NCI-H2029 treated with DMSO at 0.1 percent for 48 hours (cell line): ENCODE measurements around the gene ALKBH5.
"Not testable (repeated sequence)": the region's sequence is repeated elsewhere in the genome, so short reads cannot be mapped to it uniquely, and the experiment has no call there.

ENCODE experiments used
- DNase-seq: peaks from one replicate; lab custom pipeline; 2025; lab: John Stamatoyannopoulos, UW

The ALKBH5 gene

DNA sequence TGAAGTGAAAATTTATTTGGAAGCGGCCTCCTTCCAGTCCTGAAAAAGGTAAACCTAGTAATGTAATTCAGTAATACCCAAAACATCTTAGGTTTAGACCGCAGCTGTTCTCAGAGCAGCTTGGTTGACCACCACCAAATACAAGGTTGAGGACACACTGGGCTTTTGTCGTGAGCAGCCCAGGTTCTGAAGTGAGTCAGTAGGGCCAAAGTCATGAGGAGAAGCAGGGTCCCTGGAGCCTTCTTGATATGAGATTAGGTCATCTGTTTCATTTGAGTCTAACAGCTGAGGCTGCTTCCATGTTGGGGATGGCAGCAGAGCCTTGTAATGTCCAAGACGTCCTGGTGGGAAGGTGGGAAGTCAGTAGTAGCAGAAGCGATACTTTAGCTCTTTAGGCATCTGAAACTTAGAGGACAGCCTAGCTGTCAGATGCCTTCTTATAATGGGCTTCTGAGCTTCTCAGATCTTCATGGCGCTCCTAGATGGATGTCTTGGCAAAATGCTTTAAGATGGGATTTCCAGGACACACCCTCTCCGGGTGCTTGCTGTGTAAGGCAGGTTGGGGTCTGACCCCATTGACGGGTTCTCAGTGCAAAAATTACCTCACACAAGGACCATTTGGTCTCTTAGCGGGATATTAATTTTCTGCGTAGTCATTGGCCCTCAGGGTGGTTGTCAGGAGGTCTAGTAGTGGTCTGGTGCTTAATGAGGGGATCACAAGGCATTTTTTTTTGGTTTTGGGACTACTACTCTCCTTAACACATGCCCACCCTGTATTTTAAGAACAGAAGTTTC, 2.4 kb downstream of the ALKBH5 start:
- DNase-seq: no peak

DNA sequence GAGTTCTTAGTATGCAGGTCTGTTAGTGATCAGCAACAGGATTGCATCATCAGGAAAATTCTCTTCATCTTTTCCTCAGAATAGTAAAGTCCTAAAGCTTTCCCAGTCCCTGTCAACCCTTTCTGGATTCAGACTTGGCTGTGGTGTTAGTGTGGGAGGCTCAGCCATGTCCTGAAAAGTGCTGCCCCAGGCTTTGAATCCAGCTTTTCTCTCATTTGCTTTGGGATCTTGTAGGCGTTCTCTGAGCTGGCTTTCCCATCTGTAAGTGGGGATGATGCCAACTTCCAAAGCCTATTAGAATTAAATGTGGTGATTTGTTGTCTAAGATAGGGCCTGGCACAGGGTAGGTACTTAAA, 3.0 kb downstream of the ALKBH5 start:
- no peak for DNase-seq

DNA sequence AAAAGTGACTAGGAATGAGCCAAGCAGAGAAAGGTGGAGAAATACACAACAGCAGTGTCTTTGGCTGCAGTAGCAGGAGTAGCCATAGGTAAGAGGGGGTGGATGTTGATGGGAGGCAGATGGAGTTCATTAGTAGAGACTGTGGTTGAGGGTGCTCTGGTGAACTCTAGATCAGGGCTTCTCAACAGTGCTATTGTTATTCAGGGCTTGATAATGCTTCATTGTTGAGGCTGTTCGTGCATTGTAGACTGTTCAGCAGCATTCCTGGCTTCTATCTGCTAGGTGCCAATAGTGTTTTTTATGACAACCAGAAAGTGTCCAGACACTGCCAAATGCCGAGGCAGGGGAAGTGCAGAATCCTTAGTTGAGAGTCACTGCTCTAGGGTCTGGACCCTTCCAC, 3.6 kb downstream of the ALKBH5 start:
- no peak for DNase-seq

DNA sequence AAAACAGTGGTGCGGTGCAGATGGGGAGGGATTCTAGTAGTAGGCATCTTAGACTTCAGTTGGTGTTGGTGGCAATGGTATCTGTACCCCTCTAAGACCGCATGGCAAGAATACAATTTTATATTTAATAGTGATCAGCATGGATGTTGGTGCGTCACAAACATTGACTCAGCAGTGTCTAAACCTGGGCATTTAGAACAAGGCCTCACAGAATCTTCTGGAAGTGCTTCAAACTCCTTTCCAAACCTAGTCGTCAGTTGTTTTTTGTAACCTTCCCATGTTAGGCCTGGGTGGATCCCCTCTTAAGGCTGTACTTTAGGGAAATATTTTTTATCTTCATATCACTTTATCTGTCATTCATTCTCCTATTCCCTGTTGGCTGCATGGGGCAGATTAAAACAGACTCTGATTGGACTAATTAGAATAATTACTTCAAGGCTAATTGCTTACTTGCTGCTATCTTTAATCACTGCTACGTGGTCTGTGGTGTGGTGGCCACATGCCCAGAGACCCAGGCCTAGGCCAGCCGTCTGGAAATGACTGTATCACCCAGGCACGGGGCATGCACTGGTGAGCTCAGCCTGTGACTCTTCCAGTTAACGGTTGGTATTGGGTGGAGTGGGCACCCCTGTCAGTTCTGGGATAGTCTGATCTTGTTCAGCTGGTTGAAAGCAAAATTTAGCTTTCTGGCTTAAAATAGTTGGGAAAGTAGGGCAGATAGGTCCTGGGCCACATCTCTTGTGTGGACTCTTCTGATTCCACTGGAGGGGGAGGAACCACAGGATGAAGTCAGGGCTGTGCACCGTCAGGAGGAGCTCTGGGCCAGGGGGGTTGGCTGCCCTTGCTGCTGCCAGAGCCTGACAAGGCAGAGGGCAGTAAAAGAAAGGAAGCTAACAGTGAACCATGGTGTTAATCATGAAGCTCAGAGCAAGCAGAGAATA, 4.5 kb downstream of the ALKBH5 start:
- no peak for DNase-seq

DNA sequence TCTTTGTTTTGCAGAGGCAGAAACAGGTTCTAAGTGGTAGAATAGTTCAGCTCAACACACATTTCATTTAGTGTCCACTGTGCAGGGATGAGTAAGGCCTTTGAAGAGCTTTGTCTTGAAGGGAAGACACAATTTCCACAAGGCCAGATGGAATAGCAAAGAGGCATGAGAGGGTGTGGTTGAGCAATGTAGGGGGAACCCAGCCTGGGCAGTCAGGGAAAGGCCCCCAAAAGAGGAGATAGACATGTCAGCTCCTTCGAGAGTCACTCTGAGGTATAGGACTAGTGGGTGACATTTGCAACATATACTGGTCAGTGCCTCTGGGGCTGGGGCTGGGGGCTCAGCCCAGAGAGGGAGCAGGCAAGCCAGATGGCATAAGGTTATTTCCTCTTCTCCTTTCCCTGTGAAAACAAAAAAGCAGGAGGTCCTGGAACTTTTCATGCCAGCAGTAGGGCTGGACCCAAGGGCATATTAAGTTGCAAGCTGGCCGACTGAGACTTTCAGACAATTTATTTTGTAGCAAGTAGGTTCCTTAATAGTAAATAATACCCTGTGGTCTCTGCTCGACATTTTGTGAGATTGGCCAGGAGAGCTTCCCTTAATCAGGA, 7.1 kb downstream of the ALKBH5 start:
- DNase-seq: no peak

DNA sequence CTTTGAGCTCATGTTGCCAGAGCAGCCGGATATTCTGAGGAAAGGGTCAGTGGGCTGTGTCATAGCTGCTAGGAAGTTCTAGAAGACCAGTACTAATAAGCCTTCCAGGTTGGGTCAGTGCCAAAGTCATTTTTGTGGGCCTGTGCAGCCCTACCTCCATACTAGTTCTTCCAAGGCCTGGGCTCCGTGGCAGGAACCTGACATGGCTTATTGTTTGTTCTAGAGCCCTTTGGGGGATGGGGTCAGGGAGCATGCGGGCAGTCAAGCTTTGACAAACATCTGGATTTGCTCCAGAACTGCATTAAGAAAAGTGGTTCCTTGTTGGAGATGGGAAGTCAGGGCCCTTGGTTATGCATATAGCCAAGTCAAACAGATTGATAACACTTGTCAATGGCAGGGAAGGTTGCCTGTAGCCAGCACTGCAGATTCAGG, 7.6 kb downstream of the ALKBH5 start:
- peak; percentile 27 for DNase-seq

DNA sequence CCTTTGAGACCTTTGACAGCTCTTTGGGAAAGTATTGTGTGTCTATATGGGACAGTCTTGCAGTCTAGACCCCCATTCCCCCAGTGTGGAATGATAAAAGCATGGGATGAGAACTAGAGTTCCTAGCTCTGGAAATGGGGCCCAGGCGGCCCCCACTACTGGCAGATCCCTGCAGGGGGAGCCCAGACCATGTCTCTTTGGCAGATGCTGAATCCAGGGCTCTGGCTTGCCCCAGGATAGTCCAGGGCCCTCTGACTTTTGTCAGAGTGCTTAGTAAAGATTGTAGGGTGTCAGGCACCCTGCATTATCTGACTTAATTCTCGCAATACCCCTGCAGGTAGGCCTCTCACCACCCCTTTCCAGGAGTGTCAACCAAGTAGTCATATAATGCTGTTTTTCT, 8.3 kb downstream of the ALKBH5 start:
- DNase-seq: no peak

DNA sequence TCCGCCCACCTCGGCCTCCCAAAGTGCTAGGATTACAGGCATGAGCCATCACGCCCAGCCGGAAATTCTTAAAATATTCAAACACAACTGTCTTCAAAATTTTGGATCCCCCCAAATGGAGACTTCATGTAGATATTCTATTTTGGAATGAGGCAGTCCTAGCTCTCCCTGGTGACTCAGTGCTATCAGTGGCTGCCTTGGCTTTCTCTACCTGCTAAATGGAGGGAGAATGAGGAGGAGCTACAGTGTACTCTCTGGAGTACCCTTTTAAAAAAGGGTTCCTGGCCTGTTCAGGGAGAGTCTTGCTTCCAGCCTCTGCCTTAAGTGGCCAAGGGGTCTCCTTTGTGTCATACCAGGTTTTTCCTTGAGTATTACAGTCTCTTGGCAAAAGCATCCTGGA, 10.8 kb downstream of the ALKBH5 start:
- no peak for DNase-seq

DNA sequence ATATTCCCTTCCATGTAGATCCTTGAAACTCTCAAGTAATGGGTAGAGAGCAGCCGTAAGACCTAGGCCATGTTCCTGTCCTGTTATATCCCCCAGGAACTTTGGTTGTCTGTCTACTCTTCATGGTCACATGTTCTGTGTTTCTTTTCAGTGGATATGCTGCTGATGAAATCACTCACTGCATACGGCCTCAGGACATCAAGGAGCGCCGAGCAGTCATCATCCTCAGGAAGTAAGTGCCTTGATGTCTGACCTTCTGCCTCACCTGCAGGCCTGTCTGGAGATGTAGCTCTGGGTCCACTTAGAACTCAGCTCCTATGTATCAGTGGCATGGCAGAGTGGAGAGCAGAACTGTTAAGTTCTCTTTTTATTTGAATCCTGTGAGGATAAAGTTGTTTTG, 11.2 kb downstream of the ALKBH5 start:
- DNase-seq: no peak

DNA sequence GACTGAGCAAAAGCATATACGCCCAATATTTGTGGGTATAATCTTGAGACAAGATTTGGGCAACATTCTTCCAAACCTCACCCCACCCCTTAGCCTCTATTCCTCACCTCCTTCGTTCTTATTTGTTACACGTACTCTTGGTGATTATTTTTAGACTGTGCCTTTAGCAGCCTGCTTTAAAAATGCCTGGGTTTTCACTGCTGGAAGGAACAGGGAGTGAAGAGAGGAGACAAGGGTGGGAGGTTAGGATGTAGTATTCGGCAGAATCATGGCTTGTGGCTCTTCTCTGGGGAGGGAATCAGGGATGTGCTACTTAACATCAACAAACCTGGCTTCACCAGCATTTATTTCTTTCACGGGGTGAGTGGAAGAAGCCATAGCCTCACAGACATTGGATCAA, 11.6 kb downstream of the ALKBH5 start:
- no peak for DNase-seq

DNA sequence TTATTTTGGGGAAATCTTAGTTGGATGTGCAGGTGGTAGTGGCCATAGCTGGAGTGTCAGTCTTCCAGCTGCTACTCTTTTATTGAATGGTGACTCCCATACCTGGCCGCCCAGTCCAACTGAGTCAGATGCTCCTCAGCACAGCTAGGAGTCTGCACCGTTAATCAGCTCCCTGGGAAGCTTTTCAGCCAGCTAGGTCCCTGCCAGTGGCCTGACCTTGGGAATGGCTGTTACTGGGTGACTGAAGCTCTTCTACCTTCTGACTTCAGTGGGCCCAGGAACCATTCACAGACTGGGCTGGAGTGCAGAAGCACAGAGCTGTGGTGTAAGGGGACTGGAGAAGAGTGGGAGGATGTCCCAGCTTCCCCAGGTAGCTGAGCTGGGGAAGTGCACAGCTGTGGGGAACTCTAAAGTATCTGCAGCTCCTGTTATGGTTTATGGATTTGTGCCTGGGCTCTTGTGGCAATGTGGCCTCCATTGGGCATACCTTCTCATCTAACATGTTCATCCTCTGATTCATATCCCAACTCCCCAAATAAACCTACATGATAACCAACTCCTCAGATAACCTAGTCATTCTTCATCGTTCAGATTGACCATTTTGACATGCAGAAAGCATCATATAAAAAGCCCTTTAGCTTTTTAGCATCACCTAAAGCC, 14.0 kb downstream of the ALKBH5 start:
- no peak for DNase-seq

DNA sequence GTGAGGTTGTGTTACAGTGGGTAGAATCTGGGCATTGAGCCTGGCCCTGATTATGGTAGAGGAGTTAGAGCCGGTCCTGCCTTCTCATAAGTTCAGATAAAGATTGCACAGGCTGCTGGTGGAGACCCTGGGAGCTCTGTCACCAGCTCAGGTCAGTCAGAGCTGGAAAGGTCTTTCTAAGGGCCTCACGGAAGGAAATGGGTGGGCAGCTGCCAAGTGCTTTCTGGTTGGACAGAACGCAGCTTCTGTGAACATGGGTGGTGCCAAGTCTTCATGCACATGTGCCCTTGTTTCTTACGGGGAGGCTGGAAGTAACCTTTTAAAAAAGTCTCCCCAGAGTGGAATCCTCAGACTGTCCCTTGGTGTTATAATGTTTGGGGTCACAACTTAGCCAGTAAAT, 14.9 kb downstream of the ALKBH5 start:
- DNase-seq: no peak

DNA sequence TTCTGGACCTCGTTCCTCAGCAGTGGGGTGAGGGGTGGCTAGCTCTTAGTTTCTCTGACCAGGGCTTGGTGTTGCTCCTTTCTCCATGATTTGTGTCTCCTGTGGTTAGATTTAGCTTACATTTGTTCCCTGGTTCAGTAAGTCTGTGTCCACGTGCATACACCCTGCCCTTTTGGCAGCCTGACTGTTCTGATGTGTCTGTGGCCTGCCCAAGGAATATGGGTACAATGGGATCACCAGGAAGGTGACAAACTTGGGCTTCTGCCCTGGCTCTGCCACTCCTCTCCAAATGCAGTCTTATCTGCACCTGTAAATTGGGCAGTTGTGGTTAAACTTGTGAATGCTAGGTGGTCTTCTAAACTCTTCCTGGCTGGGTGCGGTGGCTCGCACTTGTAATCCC, 17.5 kb downstream of the ALKBH5 start:
- DNase-seq: no peak

DNA sequence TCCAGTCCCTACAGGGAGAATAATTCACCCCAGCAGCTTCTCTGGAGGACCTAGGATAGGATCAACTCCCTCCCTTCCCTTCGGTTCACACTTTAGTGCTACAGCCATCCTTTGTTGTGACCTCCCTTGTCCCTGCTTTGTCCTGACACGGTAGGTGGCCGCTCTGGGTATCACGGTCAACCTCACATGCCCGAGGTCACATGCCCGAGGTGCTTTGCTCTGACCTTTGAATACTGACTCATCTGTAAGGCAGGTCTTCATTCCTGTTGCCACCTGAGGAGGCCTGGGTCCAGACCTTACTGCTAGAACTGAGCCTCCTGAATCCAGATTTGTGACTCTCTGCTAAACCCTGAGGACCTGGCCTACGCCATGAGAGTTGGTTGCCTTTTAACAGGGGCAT, 19.7 kb downstream of the ALKBH5 start:
- no peak for DNase-seq

DNA sequence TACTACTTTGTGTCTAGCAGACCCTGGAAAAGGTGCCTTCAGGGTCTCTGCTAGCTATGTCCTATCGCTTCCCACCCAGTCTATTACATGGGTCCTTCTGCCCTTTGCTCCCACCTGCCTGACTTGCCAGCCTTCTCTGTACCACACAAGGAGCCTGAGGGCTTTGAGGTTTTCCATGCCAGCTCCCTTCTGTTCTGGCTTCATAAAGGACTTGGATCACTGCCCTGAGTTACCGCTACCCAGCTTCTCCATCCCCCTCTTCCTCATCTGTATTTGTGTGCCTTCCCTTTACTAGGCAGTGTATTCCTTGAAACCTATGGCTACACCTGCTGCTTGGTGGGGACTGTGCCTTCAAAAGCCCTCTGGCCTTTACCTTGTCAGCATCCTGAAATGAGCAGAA, 22.2 kb downstream of the ALKBH5 start:
- no peak for DNase-seq

DNA sequence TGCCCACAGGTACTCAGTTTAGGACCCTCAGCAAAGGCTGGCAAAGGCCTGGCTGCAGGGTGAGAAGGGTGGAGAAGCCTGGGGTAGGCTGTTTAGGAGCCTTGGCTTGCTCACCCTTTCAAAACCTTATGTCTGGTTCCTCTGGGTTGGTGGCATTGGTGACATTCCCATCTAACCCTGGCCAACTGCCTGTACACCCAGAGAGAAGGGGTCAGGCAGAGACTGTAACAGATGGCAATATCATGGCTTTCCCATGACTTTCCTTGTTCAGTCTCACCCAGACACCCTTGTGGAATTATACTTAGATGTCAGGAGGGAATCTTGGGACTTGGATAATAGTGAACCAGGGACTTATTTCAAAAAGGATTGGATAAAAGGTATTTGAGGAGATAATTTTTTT, 23.3 kb downstream of the ALKBH5 start:
- DNase-seq: no peak

DNA sequence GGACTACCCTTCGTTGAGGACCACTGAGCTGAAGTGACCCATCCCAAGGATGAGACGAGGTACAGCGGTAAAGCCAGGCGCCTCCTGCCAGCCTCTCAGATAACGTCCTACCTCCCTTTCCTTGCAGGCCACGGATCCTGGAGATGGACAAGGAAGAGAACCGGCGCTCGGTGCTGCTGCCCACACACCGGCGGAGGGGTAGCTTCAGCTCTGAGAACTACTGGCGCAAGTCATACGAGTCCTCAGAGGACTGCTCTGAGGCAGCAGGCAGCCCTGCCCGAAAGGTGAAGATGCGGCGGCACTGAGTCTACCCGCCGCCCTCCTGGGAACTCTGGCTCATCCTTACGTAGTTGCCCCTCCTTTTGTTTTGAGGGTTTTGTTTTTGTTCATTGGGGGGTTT, 24.5 kb downstream of the ALKBH5 start:
- DNase-seq: no peak

DNA sequence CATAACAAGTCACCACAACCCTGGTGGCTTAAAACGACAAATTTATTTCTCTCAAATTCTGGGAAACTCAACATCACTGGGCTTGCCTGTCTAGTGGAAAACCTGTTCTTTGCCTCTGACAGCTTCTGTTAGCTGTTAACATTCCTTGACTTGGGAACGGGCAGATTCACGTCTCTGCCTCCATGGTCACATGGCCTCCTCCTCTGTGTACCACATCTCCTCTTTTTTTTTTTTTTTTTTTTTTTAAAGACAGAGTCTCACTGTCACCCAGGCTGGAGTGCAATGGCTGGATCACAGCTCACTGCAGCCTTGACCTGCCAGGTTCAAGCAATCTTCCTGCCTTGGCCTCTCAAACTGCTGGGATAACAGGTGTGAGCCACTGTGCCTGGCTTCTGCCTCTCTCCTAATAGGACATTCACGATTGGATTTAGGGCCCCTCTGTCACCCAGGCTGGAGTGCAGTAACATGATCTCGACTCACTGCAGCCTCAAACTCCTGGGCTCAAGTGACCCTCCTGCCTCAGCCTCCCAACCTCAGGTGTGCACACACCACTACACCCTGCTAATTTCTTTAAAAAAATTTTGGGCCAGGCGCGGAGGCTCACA, 30.1 kb downstream of the ALKBH5 start:
- no peak for DNase-seq

DNA sequence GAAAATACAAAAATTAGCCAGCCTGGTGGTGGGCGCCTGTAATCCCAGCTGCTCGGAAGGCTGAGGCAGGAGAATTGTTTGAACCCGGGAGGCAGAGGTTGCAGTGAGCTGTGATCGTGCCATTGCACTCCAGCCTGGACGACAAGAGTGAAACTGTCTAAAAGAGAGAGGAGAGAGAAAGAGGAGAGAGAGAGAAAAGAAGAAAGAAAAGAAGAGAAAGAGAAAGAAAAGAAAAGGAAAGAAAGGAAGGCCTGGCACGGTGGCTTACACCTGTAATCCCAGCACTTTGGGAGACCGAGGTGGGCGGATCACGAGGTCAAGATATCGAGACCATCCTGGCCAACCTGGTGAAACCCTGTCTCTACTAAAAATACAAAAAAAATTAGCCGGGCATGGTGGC, 33.3 kb downstream of the ALKBH5 start:
- not testable (repeated sequence) for DNase-seq

DNA sequence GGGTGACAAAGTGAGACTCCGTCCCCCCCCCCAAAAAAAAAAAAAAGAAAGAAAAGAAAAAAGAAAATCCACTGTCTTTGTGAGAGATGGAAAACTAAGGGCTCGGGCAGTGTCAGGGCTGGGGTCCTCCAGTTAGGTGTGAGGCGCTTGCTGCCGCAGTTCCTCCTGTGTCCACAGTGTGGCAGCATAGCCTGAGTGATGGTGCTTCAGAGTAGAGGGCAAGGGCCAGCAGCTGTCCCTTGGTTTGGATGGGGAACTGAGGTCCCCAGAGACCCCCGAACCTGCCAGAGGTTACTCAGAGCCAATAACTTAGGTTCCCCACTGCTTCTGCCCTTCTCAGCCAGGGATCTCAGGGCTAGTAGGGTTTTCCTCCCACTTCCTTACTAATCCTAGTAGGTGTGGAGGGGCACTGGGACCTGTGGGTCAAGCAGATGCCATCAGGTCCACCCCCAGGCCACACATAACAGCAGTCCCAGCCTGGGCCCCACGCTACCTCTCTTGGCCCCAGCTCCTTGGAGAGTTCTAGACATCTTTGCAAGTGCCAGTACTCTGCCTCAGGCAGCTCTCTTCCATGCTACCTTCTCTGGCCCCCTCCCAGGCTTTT, 33.9 kb downstream of the ALKBH5 start:
- peak; percentile 22 for DNase-seq

DNA sequence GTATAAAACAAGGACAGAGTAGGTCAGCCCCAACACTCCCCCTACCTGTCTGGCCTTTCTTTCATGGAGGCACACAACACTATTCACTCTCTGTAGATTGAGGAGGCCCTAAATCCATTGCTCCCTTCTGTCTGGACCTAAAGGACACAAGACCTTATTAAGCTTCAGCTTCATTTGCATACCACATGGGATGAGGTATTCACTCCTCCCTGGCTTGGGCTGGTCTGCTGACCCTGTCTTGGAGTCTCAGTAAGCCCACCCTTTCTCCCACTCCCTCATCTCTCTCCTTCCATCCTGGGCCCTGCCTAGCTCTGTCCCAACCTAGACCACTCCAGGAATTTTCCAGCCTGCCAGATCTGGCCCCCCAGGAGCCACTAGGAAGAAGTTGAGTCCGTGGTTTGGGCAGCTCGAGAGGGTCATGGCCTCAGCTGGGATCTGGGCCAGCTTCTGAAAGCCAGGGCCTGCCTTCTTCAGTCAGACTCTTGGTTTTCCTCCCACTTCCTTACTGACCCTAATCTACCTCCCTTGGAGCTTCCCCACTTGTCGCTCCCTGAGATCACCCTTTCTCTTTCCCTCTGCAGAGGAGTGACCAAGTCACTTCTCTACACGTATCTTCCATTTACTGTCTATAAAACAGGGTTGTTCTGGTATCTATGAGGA, 35.3 kb downstream of the ALKBH5 start:
- DNase-seq: no peak
